Loucy (cell line): ENCODE measurements around the gene PDLIM4.

Experiments
- EZH2phosphoT487 ChIP-seq: fragments of 200-600 bp; IDR thresholded peaks from 2 replicates; pipeline ENCODE4 v1.6.1; 2018; ENCODE audit warnings: antibody characterized with exemption, mild to moderate bottlenecking, moderate library complexity, borderline replicate concordance
- TF ChIP-seq, protein P1 (sequence below): fragments of 200-600 bp; sonication (generic); conservative IDR thresholded peaks from 2 replicates; pipeline ENCODE4 v1.5.1; 2014; ENCODE audit warnings: mild to moderate bottlenecking, antibody characterized with exemption, low read length

DNA sequence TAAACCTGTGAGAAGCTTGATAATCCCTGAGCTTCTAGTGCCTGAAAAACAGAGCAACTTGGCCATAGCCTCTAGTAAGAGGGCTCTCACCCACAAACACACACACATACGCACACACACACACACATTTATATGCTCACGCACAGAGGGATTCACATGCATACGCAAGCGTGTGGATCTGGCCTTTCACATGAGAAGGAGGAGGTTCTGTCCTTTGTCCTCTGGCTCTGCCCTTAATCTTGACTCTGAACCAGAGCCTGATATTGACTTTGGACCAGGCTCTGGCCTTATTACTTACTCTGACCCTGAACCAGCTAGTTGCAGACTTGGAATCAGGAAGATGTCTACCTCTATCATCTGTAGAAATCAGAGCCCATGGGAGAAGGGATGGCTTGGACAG, 19.8 kb upstream of the PDLIM4 start:
- TF ChIP-seq, protein P1, sequence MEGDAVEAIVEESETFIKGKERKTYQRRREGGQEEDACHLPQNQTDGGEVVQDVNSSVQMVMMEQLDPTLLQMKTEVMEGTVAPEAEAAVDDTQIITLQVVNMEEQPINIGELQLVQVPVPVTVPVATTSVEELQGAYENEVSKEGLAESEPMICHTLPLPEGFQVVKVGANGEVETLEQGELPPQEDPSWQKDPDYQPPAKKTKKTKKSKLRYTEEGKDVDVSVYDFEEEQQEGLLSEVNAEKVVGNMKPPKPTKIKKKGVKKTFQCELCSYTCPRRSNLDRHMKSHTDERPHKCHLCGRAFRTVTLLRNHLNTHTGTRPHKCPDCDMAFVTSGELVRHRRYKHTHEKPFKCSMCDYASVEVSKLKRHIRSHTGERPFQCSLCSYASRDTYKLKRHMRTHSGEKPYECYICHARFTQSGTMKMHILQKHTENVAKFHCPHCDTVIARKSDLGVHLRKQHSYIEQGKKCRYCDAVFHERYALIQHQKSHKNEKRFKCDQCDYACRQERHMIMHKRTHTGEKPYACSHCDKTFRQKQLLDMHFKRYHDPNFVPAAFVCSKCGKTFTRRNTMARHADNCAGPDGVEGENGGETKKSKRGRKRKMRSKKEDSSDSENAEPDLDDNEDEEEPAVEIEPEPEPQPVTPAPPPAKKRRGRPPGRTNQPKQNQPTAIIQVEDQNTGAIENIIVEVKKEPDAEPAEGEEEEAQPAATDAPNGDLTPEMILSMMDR = no peak
- TF ChIP-seq EZH2phosphoT487 = no peak
